ENCODE results near the gene ANGPTL7.
"Not testable (repeated sequence)": the region's sequence is repeated elsewhere in the genome, so short reads cannot be mapped to it uniquely, and the experiment has no call there.

Gene ANGPTL7

GRCh38 chr1:11158291-11158690, 30.9 kb upstream of the ANGPTL7 start:
- Histone ChIP-seq H3K4me3 (peak overlapping the region; percentile 44), H3K27ac (peak overlapping the region; percentile 85), H3K9ac (ENCODE audit: insufficient read length) (peak overlapping the region; percentile 63), H3K36me3 (ENCODE audit: insufficient read depth, low read length) (peaks cover 32% of the 10 kb centered on the region), H3K9me3 (ENCODE audit: low read depth, low read length) (no peaks in the 10 kb centered on the region)
- no peak for TF ChIP-seq POLR2AphosphoS5 (IDR thresholded peaks at IDR 0.05; ENCODE audit: borderline replicate concordance, low read depth, low read length)
- TF ChIP-seq EZH2 (IDR thresholded peaks at IDR 0.05), result no peak
- no peak for TF ChIP-seq FOXP2 (optimal IDR thresholded peaks at IDR 0.05; ENCODE audit: control extremely low read depth, extremely low read length, insufficient read depth)
- no peak for DNase-seq (ENCODE audit: low read depth, low spot score)

DNA sequence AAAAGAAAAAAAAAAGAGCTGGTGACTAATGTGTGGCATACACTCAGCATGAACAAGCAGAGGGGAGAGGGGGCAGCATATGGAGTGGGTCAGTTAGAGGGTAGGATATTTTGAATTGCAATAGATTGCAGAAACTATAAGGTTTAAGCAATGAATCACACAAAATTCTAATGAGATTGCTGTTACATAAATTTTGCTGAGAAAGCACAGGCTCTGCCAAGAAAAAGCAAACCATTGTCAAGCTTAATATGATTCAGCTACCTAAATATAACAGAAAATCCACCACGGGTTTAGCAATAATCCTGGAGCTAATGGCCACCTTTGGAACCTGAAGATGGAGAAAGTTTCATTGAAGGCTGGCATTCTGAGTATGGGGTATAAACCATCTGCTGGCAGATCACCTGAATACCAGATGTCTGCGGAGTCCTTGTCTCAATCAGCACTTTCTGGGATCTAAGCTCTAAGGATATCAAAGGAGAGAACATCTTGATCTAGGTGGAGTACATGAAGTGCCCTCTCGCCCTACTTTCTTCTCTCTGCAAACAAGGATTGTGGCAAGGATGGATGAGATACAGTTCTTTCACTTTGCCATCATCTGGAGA, 30.3 kb upstream of the ANGPTL7 start:
- H3K27ac ChIP-seq, result peak overlapping the region; percentile 85
- no peaks in the 10 kb centered on the region for H3K9me3 ChIP-seq (ENCODE audit: low read depth, low read length)
- H3K4me3 ChIP-seq, result peak overlapping the region; percentile 44
- peaks cover 28% of the 10 kb centered on the region for H3K36me3 ChIP-seq (ENCODE audit: insufficient read depth, low read length)
- peak; percentile 16 for DNase-seq (ENCODE audit: low read depth, low spot score)
- no peak for TF ChIP-seq POLR2AphosphoS5 (IDR thresholded peaks at IDR 0.05; ENCODE audit: borderline replicate concordance, low read depth, low read length)
- no peak for TF ChIP-seq FOXP2 (optimal IDR thresholded peaks at IDR 0.05; ENCODE audit: control extremely low read depth, extremely low read length, insufficient read depth)
- no peak for TF ChIP-seq EZH2 (IDR thresholded peaks at IDR 0.05)
- peak overlapping the region; percentile 63 for H3K9ac ChIP-seq (ENCODE audit: insufficient read length)

DNA sequence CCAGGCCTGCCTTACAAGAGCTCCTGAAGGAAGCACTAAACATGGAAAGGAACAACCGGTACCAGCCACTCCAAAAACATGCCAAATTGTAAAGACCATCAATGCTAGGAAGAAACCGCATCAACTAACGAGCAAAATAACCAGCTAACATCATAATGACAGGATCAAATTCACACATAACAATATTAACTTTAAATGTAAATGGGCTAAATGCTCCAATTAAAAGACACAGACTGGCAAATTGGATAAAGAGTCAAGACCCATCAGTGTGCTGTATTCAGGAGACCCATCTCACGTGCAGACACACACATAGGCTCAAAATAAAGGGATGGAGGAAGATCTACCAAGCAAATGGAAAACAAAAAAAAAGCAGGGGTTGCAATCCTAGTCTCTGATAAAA, 26.4 kb upstream of the ANGPTL7 start:
- not testable (repeated sequence) for H3K36me3 ChIP-seq (ENCODE audit: insufficient read depth, low read length); H3K4me3 ChIP-seq; H3K9ac ChIP-seq (ENCODE audit: insufficient read length); H3K27ac ChIP-seq; DNase-seq (ENCODE audit: low read depth, low spot score); H3K9me3 ChIP-seq (ENCODE audit: low read depth, low read length)

DNA sequence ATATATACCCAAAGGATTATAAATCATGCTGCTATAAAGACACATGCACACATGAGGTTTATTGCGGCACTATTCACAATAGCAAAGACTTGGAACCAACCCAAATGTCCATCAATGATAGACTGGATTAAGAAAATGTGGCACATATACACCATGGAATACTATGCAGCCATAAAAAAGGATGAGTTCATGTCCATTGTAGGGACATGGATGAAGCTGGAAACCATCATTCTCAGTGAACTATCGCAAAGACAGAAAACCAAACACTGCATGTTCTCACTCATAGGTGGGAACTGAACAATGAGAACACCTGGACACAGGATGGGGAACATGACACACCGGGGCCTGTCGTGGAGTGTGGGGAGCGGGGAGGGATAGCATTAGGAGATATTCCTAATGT, 22.4 kb upstream of the ANGPTL7 start:
- not testable (repeated sequence) for DNase-seq (ENCODE audit: low read depth, low spot score); H3K27ac ChIP-seq; H3K36me3 ChIP-seq (ENCODE audit: insufficient read depth, low read length); H3K9me3 ChIP-seq (ENCODE audit: low read depth, low read length); H3K9ac ChIP-seq (ENCODE audit: insufficient read length); H3K4me3 ChIP-seq

GRCh38 chr1:11168731-11169130, 20.4 kb upstream of the ANGPTL7 start:
- no peak for DNase-seq (ENCODE audit: low read depth, low spot score)
- Histone ChIP-seq H3K9ac (ENCODE audit: insufficient read length) (no peak overlapping the region), H3K9me3 (ENCODE audit: low read depth, low read length) (no peaks in the 10 kb centered on the region), H3K4me3 (no peak overlapping the region), H3K27ac (no peak overlapping the region), H3K36me3 (ENCODE audit: insufficient read depth, low read length) (peaks cover 4% of the 10 kb centered on the region; the same call in 1 of the 2 replicates)
- no peak for TF ChIP-seq EZH2 (IDR thresholded peaks at IDR 0.05)
- no peak for TF ChIP-seq FOXP2 (optimal IDR thresholded peaks at IDR 0.05; ENCODE audit: control extremely low read depth, extremely low read length, insufficient read depth)
- TF ChIP-seq POLR2AphosphoS5 (IDR thresholded peaks at IDR 0.05; ENCODE audit: borderline replicate concordance, low read depth, low read length), result no peak

GRCh38 chr1:11169202-11169601, 20.0 kb upstream of the ANGPTL7 start:
- no peak for DNase-seq (ENCODE audit: low read depth, low spot score)
- Histone ChIP-seq H3K9ac (ENCODE audit: insufficient read length) (no peak overlapping the region), H3K27ac (no peak overlapping the region), H3K4me3 (no peak overlapping the region), H3K9me3 (ENCODE audit: low read depth, low read length) (no peaks in the 10 kb centered on the region), H3K36me3 (ENCODE audit: insufficient read depth, low read length) (peaks cover 4% of the 10 kb centered on the region; the same call in 1 of the 2 replicates)
- TF ChIP-seq EZH2 (IDR thresholded peaks at IDR 0.05), result no peak
- no peak for TF ChIP-seq POLR2AphosphoS5 (IDR thresholded peaks at IDR 0.05; ENCODE audit: borderline replicate concordance, low read depth, low read length)
- TF ChIP-seq FOXP2 (optimal IDR thresholded peaks at IDR 0.05; ENCODE audit: control extremely low read depth, extremely low read length, insufficient read depth), result no peak

- TF ChIP-seq FOXP2 (optimal IDR thresholded peaks at IDR 0.05; ENCODE audit: control extremely low read depth, extremely low read length, insufficient read depth) (no peak), POLR2AphosphoS5 (IDR thresholded peaks at IDR 0.05; ENCODE audit: borderline replicate concordance, low read depth, low read length) (no peak), EZH2 (IDR thresholded peaks at IDR 0.05) (no peak)
- peaks cover 4% of the 10 kb centered on the region; the same call in 1 of the 2 replicates for H3K36me3 ChIP-seq (ENCODE audit: insufficient read depth, low read length)
- no peak overlapping the region for H3K9ac ChIP-seq (ENCODE audit: insufficient read length)
- DNase-seq (ENCODE audit: low read depth, low spot score), result no peak
- no peak overlapping the region for H3K27ac ChIP-seq
- no peaks in the 10 kb centered on the region for H3K9me3 ChIP-seq (ENCODE audit: low read depth, low read length)
- H3K4me3 ChIP-seq, result no peak overlapping the region
Observed at GRCh38 chr1:11170102-11170501, 19.1 kb upstream of the ANGPTL7 start.

- H3K27ac ChIP-seq, result peak overlapping the region; percentile 4; the same call in 1 of the 2 replicates
- peak; percentile 18 for DNase-seq (ENCODE audit: low read depth, low spot score)
- H3K36me3 ChIP-seq (ENCODE audit: insufficient read depth, low read length), result no peaks in the 10 kb centered on the region; the same call in 1 of the 2 replicates
- no peak overlapping the region for H3K9ac ChIP-seq (ENCODE audit: insufficient read length)
- H3K9me3 ChIP-seq (ENCODE audit: low read depth, low read length), result no peaks in the 10 kb centered on the region
- no peak for TF ChIP-seq EZH2 (IDR thresholded peaks at IDR 0.05)
- no peak for TF ChIP-seq POLR2AphosphoS5 (IDR thresholded peaks at IDR 0.05; ENCODE audit: borderline replicate concordance, low read depth, low read length)
- TF ChIP-seq FOXP2 (optimal IDR thresholded peaks at IDR 0.05; ENCODE audit: control extremely low read depth, extremely low read length, insufficient read depth), result no peak
- peak overlapping the region; percentile 6; the same call in 1 of the 2 replicates for H3K4me3 ChIP-seq
Observed at GRCh38 chr1:11174261-11174942, 14.8 kb upstream of the ANGPTL7 start.

- H3K4me3 ChIP-seq, result no peak overlapping the region
- no peak overlapping the region for H3K27ac ChIP-seq
- no peak for DNase-seq (ENCODE audit: low read depth, low spot score)
- H3K36me3 ChIP-seq (ENCODE audit: insufficient read depth, low read length), result no peaks in the 10 kb centered on the region; the same call in 1 of the 2 replicates
- H3K9ac ChIP-seq (ENCODE audit: insufficient read length), result no peak overlapping the region
- H3K9me3 ChIP-seq (ENCODE audit: low read depth, low read length), result no peaks in the 10 kb centered on the region
- TF ChIP-seq EZH2 (IDR thresholded peaks at IDR 0.05), result no peak
Observed at GRCh38 chr1:11175461-11175860, 13.7 kb upstream of the ANGPTL7 start.
